ENCODE data around the gene UCN2. TPM values are rescaled to one million over a fixed set of nuclear protein-coding genes. Genes with fewer than 3 reads are reported as not detected.

The UCN2 gene
- not detected for total RNA-seq
- long read RNA-seq = 0 reads

GRCh38 chr3:48563382-48563918, at the start of gene UCN2:
Gene UCN2, minus strand, starts transcription at chr3:48563781. Its CDS starts 657 bp downstream, at chr3:48563124.
- DNase-seq (ENCODE audit: low spot score) = no peak

GRCh38 chr3:48612309-48612708, 48.7 kb upstream of the UCN2 start:
- no peak for DNase-seq (ENCODE audit: low spot score)

GRCh38 chr3:48609088-48610005, 45.8 kb upstream of the UCN2 start, which contains the start of gene UQCRC1:
Gene UQCRC1, minus strand, starts transcription at chr3:48609646. Its CDS starts 26 bp downstream, at chr3:48609620.
- peak; percentile 97 for DNase-seq (ENCODE audit: low spot score)

- no peak for DNase-seq (ENCODE audit: low spot score)
Observed at GRCh38 chr3:48607519-48607918, 43.9 kb upstream of the UCN2 start.

GRCh38 chr3:48601622-48601994, 38.0 kb upstream of the UCN2 start:
- no peak for DNase-seq (ENCODE audit: low spot score)

- DNase-seq (ENCODE audit: low spot score) = no peak
Observed at GRCh38 chr3:48600711-48601621, 37.4 kb upstream of the UCN2 start.

GRCh38 chr3:48599509-48600285, 36.1 kb upstream of the UCN2 start:
- DNase-seq (ENCODE audit: low spot score) = no peak

- no peak for DNase-seq (ENCODE audit: low spot score)
Observed at GRCh38 chr3:48599077-48599501, 35.5 kb upstream of the UCN2 start.

GRCh38 chr3:48598323-48599076, 34.9 kb upstream of the UCN2 start:
- no peak for DNase-seq (ENCODE audit: low spot score)

GRCh38 chr3:48597408-48597800, 33.8 kb upstream of the UCN2 start:
- DNase-seq (ENCODE audit: low spot score) = no peak

GRCh38 chr3:48596676-48597407, 33.3 kb upstream of the UCN2 start:
- no peak for DNase-seq (ENCODE audit: low spot score)

GRCh38 chr3:48596157-48596556, 32.6 kb upstream of the UCN2 start:
- no peak for DNase-seq (ENCODE audit: low spot score)

GRCh38 chr3:48595526-48596121, 32.0 kb upstream of the UCN2 start:
- no peak for DNase-seq (ENCODE audit: low spot score)

GRCh38 chr3:48595075-48595525, 31.5 kb upstream of the UCN2 start, which contains the start of gene COL7A1:
Gene COL7A1, minus strand, starts transcription at chr3:48595329. Its CDS starts 170 bp downstream, at chr3:48595159.
- DNase-seq (ENCODE audit: low spot score) = no peak

- DNase-seq (ENCODE audit: low spot score) = no peak
Observed at GRCh38 chr3:48594417-48595049, 31.0 kb upstream of the UCN2 start.

GRCh38 chr3:48593337-48593736, 29.8 kb upstream of the UCN2 start:
- DNase-seq (ENCODE audit: low spot score) = no peak

GRCh38 chr3:48592519-48593087, 29.0 kb upstream of the UCN2 start:
- DNase-seq (ENCODE audit: low spot score) = no peak

All from mesenteric fat pad (tissue), 1 donor.